K562 (cell line): ENCODE results near the gene PEX6. TPM values are rescaled to one million over a fixed set of nuclear protein-coding genes. Genes with fewer than 3 reads are reported as not detected.
A peak's percentile ranks its signal among the peaks of the same experiment; 100 is the strongest.

ENCODE experiments used
- BRF1 ChIP-seq: IDR thresholded peaks from 3 replicates; pipeline ENCODE4 v1.6.1; 2011; ENCODE audit warnings: borderline replicate concordance, mild to moderate bottlenecking; ENCODE audit not compliant: insufficient read length; ENCODE audit errors: extremely low read depth
- DNMT1 ChIP-seq: fragments of 450-650 bp; IDR thresholded peaks from 2 replicates; pipeline ENCODE4 v1.6.1; 2016; ENCODE audit warnings: antibody characterized with exemption, mild to moderate bottlenecking
- FOXK2 ChIP-seq, 2 experiments: fragments of 450-650 bp; IDR thresholded peaks in 1 of 2; conservative IDR thresholded peaks in 1 of 2; 2 replicates each; pipeline ENCODE4 v1.6.1; 2016; ENCODE audit warnings: low read depth in 2 of 2, mild to moderate bottlenecking in 1 of 2
- IRF2 ChIP-seq: sonication (generic); formaldehyde crosslinking; IDR thresholded peaks from 2 replicates; pipeline ENCODE4 v1.8.1; 2022; ENCODE audit warnings: mild to moderate bottlenecking, missing genetic modification reagents
- JUND ChIP-seq, 2 experiments: IDR thresholded peaks; 2 replicates in 1 of 2; 3 replicates in 1 of 2; pipeline ENCODE4 v1.6.1; 2011; ENCODE audit warnings: borderline replicate concordance in 2 of 2, low read depth in 2 of 2, low read length in 2 of 2, improper control_type of control experiment in 1 of 2, missing biosample characterization in 1 of 2, missing genetic modification characterization in 1 of 2, missing genetic modification reagents in 1 of 2
- KLF13 ChIP-seq: fragments of 450-650 bp; IDR thresholded peaks from 2 replicates; pipeline ENCODE4 v1.6.1; 2016; ENCODE audit warnings: missing genetic modification characterization, low read depth, mild to moderate bottlenecking, missing compliant biosample characterization, moderate library complexity, borderline replicate concordance
- MCM3 ChIP-seq: fragments of 450-650 bp; IDR thresholded peaks from 2 replicates; pipeline ENCODE4 v1.6.1; 2016
- MEF2A ChIP-seq: IDR thresholded peaks from 2 replicates; pipeline ENCODE4 v1.6.1; 2011; ENCODE audit warnings: low read depth, mild to moderate bottlenecking, low read length, moderate library complexity; ENCODE audit not compliant: control insufficient read depth
- NFIX ChIP-seq: fragments of 250-450 bp; sonication (Bioruptor Pico); IDR thresholded peaks from 2 replicates; pipeline ENCODE4 v1.4.0; 2020; ENCODE audit warnings: low read depth, mild to moderate bottlenecking, moderate library complexity
- NFXL1 ChIP-seq: fragments of 450-650 bp; formaldehyde crosslinking; IDR thresholded peaks from 2 replicates; pipeline ENCODE4 v1.4.0; 2021; ENCODE audit warnings: mild to moderate bottlenecking
- PHF8 ChIP-seq: fragments of 200-600 bp; sonication (generic); IDR thresholded peaks from 2 replicates; pipeline ENCODE4 v1.6.1; 2012; ENCODE audit warnings: mixed run types, mild to moderate bottlenecking, inconsistent platforms, low read length, moderate library complexity, borderline replicate concordance
- SMARCC2 ChIP-seq: fragments of 450-650 bp; IDR thresholded peaks from 2 replicates; pipeline ENCODE4 v1.6.1; 2017; ENCODE audit warnings: antibody characterized with exemption, moderate library complexity, mild to moderate bottlenecking, low read depth
- SMC3 ChIP-seq: conservative IDR thresholded peaks from 2 replicates; pipeline ENCODE4 v1.6.1; 2011; ENCODE audit warnings: low read depth, low read length, improper control_type of control experiment; ENCODE audit not compliant: insufficient read depth
- TEAD2 ChIP-seq: fragments of 450-650 bp; IDR thresholded peaks from 2 replicates; pipeline ENCODE4 v1.6.1; 2016; ENCODE audit warnings: missing genetic modification characterization, control low read depth, missing compliant biosample characterization
- TGIF2 ChIP-seq: sonication (generic); formaldehyde crosslinking; IDR thresholded peaks from 2 replicates; pipeline ENCODE4 v1.8.1; 2022; ENCODE audit warnings: mild to moderate bottlenecking, missing genetic modification reagents, moderate library complexity
- ZNF165 ChIP-seq: fragments of 250-450 bp; sonication (Bioruptor Pico); IDR thresholded peaks from 2 replicates; pipeline ENCODE4 v1.4.0; 2020; ENCODE audit warnings: borderline replicate concordance
- ZNF174 ChIP-seq: fragments of 250-450 bp; sonication (Bioruptor Pico); IDR thresholded peaks from 2 replicates; pipeline ENCODE4 v1.4.0; 2020; ENCODE audit warnings: mild to moderate bottlenecking
- ZNF175 ChIP-seq: fragments of 200-800 bp; sonication (Bioruptor generic); IDR thresholded peaks from 2 replicates; pipeline ENCODE4 v1.6.1; 2016; ENCODE audit warnings: low read depth, mild to moderate bottlenecking, missing genetic modification characterization, missing compliant biosample characterization
- ZNF354B ChIP-seq: fragments of 250-450 bp; sonication (Bioruptor Pico); IDR thresholded peaks from 2 replicates; pipeline ENCODE4 v1.4.0; 2020
- ZNF830 ChIP-seq: fragments of 250-450 bp; sonication (Bioruptor Pico); IDR thresholded peaks from 2 replicates; pipeline ENCODE4 v1.5.0; 2021; ENCODE audit warnings: mild to moderate bottlenecking
- ZSCAN32 ChIP-seq: fragments of 450-650 bp; formaldehyde crosslinking; IDR thresholded peaks from 2 replicates; pipeline ENCODE4 v1.4.0; 2020; ENCODE audit warnings: mild to moderate bottlenecking, moderate library complexity
- polyA plus RNA-seq, 8 experiments: library from polyadenylated mRNA; depleted of rRNA in 4 of 8; stranded (reverse) in 5 of 8; unstranded in 3 of 8; fragments of >200 nt; fragmentation: Nextera tagmentation in 2 of 8; fragmentation: Illumina TruSeq in 1 of 8; extraction: Ambion mirVana in 2 of 8; extraction: Trizol in 1 of 8; gene quantifications; 2 replicates each; pipeline versions ENCODE4 v1.2.1 to v1.2.3, GENCODE V29; 2011 to 2014; ENCODE audit warnings: inconsistent platforms in 1 of 8, missing spikeins in 1 of 8
- total RNA-seq, 7 experiments: library from RNA; depleted of rRNA in 6 of 7; stranded (reverse); fragments of >200 nt in 6 of 7; fragmentation: Illumina TruSeq in 2 of 7; extraction: Trizol in 2 of 7; gene quantifications; 2 replicates each; pipeline versions ENCODE4 v1.2.1 to v1.2.3, GENCODE V29; 2011 to 2021; ENCODE audit warnings: low replicate concordance in 1 of 7
- TF ChIP-seq, protein P1 (sequence below): fragments of 250-450 bp; sonication (Bioruptor Pico); IDR thresholded peaks from 2 replicates; pipeline ENCODE4 v1.8.0; 2022; ENCODE audit warnings: inconsistent platforms, mild to moderate bottlenecking, moderate library complexity, borderline replicate concordance
- TF ChIP-seq, protein P2 (sequence below): sonication (generic); formaldehyde crosslinking; IDR thresholded peaks from 2 replicates; pipeline ENCODE4 v1.8.0; 2022; ENCODE audit warnings: mild to moderate bottlenecking, low read depth, missing genetic modification reagents
- TF ChIP-seq, protein P3 (sequence below): fragments of 250-450 bp; sonication (Bioruptor Pico); IDR thresholded peaks from 2 replicates; pipeline ENCODE4 v1.4.0; 2020; ENCODE audit warnings: mild to moderate bottlenecking, moderate library complexity

Gene PEX6
- total and polyA plus RNA-seq, 9 of the 15 experiments (the other 6 are each of a cell fraction or from before 2014, with no cell fraction given): 0.17 to 20.8 (median 6.9) TPM

DNA sequence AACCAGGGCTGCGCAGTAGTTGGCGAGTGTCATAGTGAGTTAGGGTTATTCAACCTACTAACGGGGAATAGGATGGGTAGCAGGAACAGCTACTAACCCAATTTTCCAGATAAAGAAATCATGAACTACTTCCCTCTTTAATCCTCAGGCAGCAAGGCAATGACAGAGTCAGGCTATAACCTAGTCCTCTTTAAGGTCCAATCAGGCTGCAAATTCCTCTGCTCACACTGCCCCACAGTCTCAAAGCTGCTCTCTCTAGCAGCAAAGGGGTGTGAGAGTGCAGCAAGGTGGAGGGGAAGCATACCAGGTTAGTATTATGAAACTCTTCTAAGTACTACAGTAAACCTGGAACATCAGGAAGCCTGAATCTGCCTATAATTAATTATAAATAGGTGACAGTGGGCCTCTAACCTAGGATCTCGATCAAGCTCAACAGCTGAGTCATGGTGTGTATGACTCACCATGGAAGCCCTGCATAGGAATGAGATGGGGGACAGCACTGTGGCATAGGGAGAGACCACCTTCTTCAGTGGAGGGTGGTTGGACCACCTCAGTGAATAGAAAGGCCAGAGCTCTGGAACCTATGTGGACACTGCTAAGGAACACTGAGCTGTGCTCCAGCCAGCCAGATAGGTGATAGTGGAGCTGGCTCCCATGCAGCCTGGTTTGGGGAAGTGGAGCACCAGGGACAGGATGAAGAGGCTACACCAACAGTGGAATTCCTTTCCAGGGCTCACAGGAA is 7.9 kb downstream of the PEX6 start (continued):
- TF ChIP-seq NFXL1: no peak
- no peak for TF ChIP-seq TGIF2
- no peak for TF ChIP-seq SMC3
- TF ChIP-seq ZSCAN32: no peak
- TF ChIP-seq ZNF830 (CRISPR knock-in tag): no peak
- peak in 1 of 2 experiments; percentile 18; a peak in 1 of 4 replicates for TF ChIP-seq FOXK2 (conservative IDR thresholded peaks at IDR 0.05 in 1 of 2, IDR thresholded peaks at IDR 0.05 in 1 of 2; ENCODE audit: low read depth in 2 of 2)
- TF ChIP-seq ZNF354B (CRISPR knock-in tag): no peak
- no peak for TF ChIP-seq PHF8
- TF ChIP-seq SMARCC2: peak; percentile 94
- TF ChIP-seq, protein P1, sequence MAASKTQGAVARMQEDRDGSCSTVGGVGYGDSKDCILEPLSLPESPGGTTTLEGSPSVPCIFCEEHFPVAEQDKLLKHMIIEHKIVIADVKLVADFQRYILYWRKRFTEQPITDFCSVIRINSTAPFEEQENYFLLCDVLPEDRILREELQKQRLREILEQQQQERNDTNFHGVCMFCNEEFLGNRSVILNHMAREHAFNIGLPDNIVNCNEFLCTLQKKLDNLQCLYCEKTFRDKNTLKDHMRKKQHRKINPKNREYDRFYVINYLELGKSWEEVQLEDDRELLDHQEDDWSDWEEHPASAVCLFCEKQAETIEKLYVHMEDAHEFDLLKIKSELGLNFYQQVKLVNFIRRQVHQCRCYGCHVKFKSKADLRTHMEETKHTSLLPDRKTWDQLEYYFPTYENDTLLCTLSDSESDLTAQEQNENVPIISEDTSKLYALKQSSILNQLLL (CRISPR knock-in tag): no peak
- no peak for TF ChIP-seq ZNF165 (CRISPR knock-in tag)
- no peak for TF ChIP-seq TEAD2 (tag)
- no peak for TF ChIP-seq KLF13 (tag)
- no peak for TF ChIP-seq ZNF175 (CRISPR knock-in tag)
- TF ChIP-seq MEF2A: no peak
- no peak for TF ChIP-seq BRF1
- TF ChIP-seq, protein P2, sequence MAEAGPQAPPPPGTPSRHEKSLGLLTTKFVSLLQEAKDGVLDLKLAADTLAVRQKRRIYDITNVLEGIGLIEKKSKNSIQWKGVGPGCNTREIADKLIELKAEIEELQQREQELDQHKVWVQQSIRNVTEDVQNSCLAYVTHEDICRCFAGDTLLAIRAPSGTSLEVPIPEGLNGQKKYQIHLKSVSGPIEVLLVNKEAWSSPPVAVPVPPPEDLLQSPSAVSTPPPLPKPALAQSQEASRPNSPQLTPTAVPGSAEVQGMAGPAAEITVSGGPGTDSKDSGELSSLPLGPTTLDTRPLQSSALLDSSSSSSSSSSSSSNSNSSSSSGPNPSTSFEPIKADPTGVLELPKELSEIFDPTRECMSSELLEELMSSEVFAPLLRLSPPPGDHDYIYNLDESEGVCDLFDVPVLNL (CRISPR knock-in tag): no peak
- no peak for TF ChIP-seq ZNF174
- TF ChIP-seq NFIX: no peak
- TF ChIP-seq JUND (IDR thresholded peaks at IDR 0.05; ENCODE audit: borderline replicate concordance, low read depth, low read length): peak; percentile 99
- peak; percentile 100 for TF ChIP-seq JUND (tag; IDR thresholded peaks at IDR 0.05; ENCODE audit: borderline replicate concordance, low read depth, low read length)
- TF ChIP-seq MCM3: no peak
- TF ChIP-seq IRF2 (CRISPR knock-in tag): no peak
- no peak for TF ChIP-seq DNMT1
- TF ChIP-seq, protein P3, sequence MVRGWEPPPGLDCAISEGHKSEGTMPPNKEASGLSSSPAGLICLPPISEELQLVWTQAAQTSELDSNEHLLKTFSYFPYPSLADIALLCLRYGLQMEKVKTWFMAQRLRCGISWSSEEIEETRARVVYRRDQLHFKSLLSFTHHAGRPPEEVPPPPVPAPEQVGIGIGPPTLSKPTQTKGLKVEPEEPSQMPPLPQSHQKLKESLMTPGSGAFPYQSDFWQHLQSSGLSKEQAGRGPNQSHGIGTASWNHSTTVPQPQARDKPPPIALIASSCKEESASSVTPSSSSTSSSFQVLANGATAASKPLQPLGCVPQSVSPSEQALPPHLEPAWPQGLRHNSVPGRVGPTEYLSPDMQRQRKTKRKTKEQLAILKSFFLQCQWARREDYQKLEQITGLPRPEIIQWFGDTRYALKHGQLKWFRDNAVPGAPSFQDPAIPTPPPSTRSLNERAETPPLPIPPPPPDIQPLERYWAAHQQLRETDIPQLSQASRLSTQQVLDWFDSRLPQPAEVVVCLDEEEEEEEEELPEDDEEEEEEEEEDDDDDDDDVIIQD (CRISPR knock-in tag): no peak
